Measurements from ENCODE around the gene ZNF283.

DNA sequence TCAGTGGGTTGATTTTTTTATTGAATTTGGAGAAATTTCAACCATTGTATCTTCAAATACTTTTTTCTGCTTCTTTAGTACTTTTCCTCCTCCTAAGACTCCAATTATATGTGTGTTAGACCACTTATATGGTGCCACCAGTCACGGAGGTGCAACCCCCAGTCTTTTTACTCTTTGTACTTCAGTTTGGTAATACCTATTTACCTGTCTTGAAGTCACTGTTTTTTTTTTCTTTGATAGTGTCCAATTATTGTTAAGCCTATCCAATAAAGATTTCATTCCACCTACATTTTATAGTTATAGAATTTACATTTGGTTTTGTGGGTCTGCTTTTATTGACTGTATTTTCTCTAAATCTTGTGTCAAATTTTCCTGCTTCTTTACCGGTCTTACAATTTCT lies 14.9 kb downstream of the ZNF283 start:
- TF ChIP-seq JUNB (CRISPR knock-in tag; IDR thresholded peaks at IDR 0.05; ENCODE audit: borderline replicate concordance) (no peak), SP1 (IDR thresholded peaks at IDR 0.05) (no peak), SP1 (CRISPR knock-in tag; IDR thresholded peaks at IDR 0.05) (no peak), SIN3A (IDR thresholded peaks at IDR 0.05; ENCODE audit: borderline replicate concordance, low read depth, low read length) (no peak), ZNF7 (CRISPR knock-in tag; IDR thresholded peaks at IDR 0.05) (no peak), RBM39 (IDR thresholded peaks at IDR 0.05; ENCODE audit: low read depth, low read length, poor library complexity, severe bottlenecking) (no peak), ZBTB33 (CRISPR knock-in tag; IDR thresholded peaks at IDR 0.05) (no peak)

All from HepG2 (cell line).